Activated CD4-positive, alpha-beta T cell treated with anti-CD3 and anti-CD28 coated beads, Interleukin-2, amount 10 ng/mL, durations not matched to agents 7 days and 5 days (primary cell): ENCODE measurements around the gene NECAB2. TPM values are rescaled to one million over a fixed set of nuclear protein-coding genes. Genes with fewer than 3 reads are reported as not detected.

Experiments used
- CTCF ChIA-PET: fragments of 350-600 bp; sonication (Branson Sonifier 250); formaldehyde crosslinking; loops from one replicate; lab custom pipeline; 2021; ENCODE audit warnings: antibody characterized with exemption; lab: Charles Lee
- POLR2A ChIA-PET: fragments of 350-600 bp; sonication (Branson Sonifier 250); formaldehyde crosslinking; loops from one replicate; lab custom pipeline; 2021; ENCODE audit warnings: antibody characterized with exemption; lab: Charles Lee
- DNase-seq: peaks from one replicate; pipeline ENCODE4 v3.0.0-alpha.2; 2020
- H3K27ac Mint-ChIP-seq: one replicate; pipeline ENCODE4 v1.8.0; 2021; ENCODE audit warnings: mild to moderate bottlenecking, moderate library complexity, mixed read lengths
- H3K27me3 Mint-ChIP-seq: one replicate; pipeline ENCODE4 v1.8.0; 2021; ENCODE audit warnings: mixed read lengths
- H3K36me3 Mint-ChIP-seq: one replicate; pipeline ENCODE4 v1.8.0; 2021; ENCODE audit warnings: low read depth, mixed read lengths
- H3K4me1 Mint-ChIP-seq: one replicate; pipeline ENCODE4 v1.8.0; 2021; ENCODE audit warnings: mixed read lengths
- H3K4me3 Mint-ChIP-seq: one replicate; pipeline ENCODE4 v1.8.0; 2021; ENCODE audit warnings: mild to moderate bottlenecking, moderate library complexity, mixed read lengths
- H3K9me3 Mint-ChIP-seq: one replicate; pipeline ENCODE4 v1.8.0; 2021; ENCODE audit warnings: mixed read lengths
- total RNA-seq, 2 experiments: library from RNA; stranded (reverse); gene quantifications; one replicate each; pipeline ENCODE4 v1.2.3, GENCODE V29; 2021

Gene NECAB2
- total RNA-seq, 2 experiments from 2014 or later = not detected

GRCh38 chr16:84036131-84036530 lies 68.1 kb downstream of the NECAB2 start:
- POLR2A ChIA-PET = no interaction called here
- H3K27me3 Mint-ChIP-seq = peaks cover 3% of the 10 kb centered on the region
- no peak for DNase-seq
- H3K4me3 Mint-ChIP-seq = no peak overlapping the region
- no peaks in the 10 kb centered on the region for H3K4me1 Mint-ChIP-seq
- no peak overlapping the region for H3K27ac Mint-ChIP-seq
- peaks cover 7% of the 10 kb centered on the region for H3K9me3 Mint-ChIP-seq
- peaks cover 3% of the 10 kb centered on the region for H3K36me3 Mint-ChIP-seq
- CTCF ChIA-PET = no interaction called here

GRCh38 chr16:84036982-84037425 lies 69.0 kb downstream of the NECAB2 start:
- Mint-ChIP-seq H3K27ac (no peak overlapping the region), H3K36me3 (peaks cover 3% of the 10 kb centered on the region), H3K27me3 (peaks cover 3% of the 10 kb centered on the region), H3K4me3 (no peak overlapping the region), H3K4me1 (no peaks in the 10 kb centered on the region), H3K9me3 (peaks cover 7% of the 10 kb centered on the region)
- CTCF ChIA-PET = interaction anchor here (0.6 to 1.2 kb wide), 3 partner anchors 9 to 82 kb away, joined by 3 to 6 read pairs (median 3); no protein-coding TSS in a partner anchor
- POLR2A ChIA-PET = no interaction called here
- no peak for DNase-seq

- H3K36me3 Mint-ChIP-seq = peaks cover 3% of the 10 kb centered on the region
- no peak overlapping the region for H3K27ac Mint-ChIP-seq
- ChIA-PET CTCF (no interaction called here), POLR2A (no interaction called here)
- H3K4me3 Mint-ChIP-seq = no peak overlapping the region
- H3K27me3 Mint-ChIP-seq = peaks cover 7% of the 10 kb centered on the region
- H3K9me3 Mint-ChIP-seq = peaks cover 7% of the 10 kb centered on the region
- H3K4me1 Mint-ChIP-seq = no peaks in the 10 kb centered on the region
- no peak for DNase-seq
Observed at GRCh38 chr16:84038469-84038868, 70.4 kb downstream of the NECAB2 start.

GRCh38 chr16:84039696-84040095 lies 71.7 kb downstream of the NECAB2 start:
- DNase-seq = no peak
- Mint-ChIP-seq H3K36me3 (peaks cover 3% of the 10 kb centered on the region), H3K9me3 (peaks cover 7% of the 10 kb centered on the region), H3K27me3 (peaks cover 18% of the 10 kb centered on the region), H3K4me1 (no peaks in the 10 kb centered on the region), H3K27ac (no peak overlapping the region), H3K4me3 (no peak overlapping the region)
- POLR2A ChIA-PET = no interaction called here
- CTCF ChIA-PET = no interaction called here

- peaks cover 18% of the 10 kb centered on the region for H3K27me3 Mint-ChIP-seq
- ChIA-PET CTCF (no interaction called here), POLR2A (no interaction called here)
- no peak overlapping the region for H3K4me3 Mint-ChIP-seq
- H3K9me3 Mint-ChIP-seq = peaks cover 7% of the 10 kb centered on the region
- DNase-seq = no peak
- no peak overlapping the region for H3K27ac Mint-ChIP-seq
- H3K36me3 Mint-ChIP-seq = peaks cover 3% of the 10 kb centered on the region
- no peaks in the 10 kb centered on the region for H3K4me1 Mint-ChIP-seq
Observed at GRCh38 chr16:84040226-84040822, 72.3 kb downstream of the NECAB2 start.

GRCh38 chr16:84040823-84041820 lies 73.1 kb downstream of the NECAB2 start:
- CTCF ChIA-PET = no interaction called here

GRCh38 chr16:84041881-84042280 lies 73.8 kb downstream of the NECAB2 start:
- ChIA-PET POLR2A (no interaction called here), CTCF (no interaction called here)
- DNase-seq = no peak
- H3K4me3 Mint-ChIP-seq = no peak overlapping the region
- peaks cover 15% of the 10 kb centered on the region for H3K27me3 Mint-ChIP-seq
- no peaks in the 10 kb centered on the region for H3K36me3 Mint-ChIP-seq
- H3K27ac Mint-ChIP-seq = no peak overlapping the region
- H3K9me3 Mint-ChIP-seq = no peaks in the 10 kb centered on the region
- no peaks in the 10 kb centered on the region for H3K4me1 Mint-ChIP-seq

More at GRCh38 chr16:84040823-84041820, 73.1 kb downstream of the NECAB2 start:
- Mint-ChIP-seq H3K9me3 (peaks cover 3% of the 10 kb centered on the region), H3K27me3 (peaks cover 15% of the 10 kb centered on the region), H3K4me1 (no peaks in the 10 kb centered on the region), H3K27ac (no peak overlapping the region), H3K36me3 (no peaks in the 10 kb centered on the region), H3K4me3 (no peak overlapping the region)
- POLR2A ChIA-PET = no interaction called here
- DNase-seq = no peak

- POLR2A ChIA-PET = no interaction called here
- Mint-ChIP-seq H3K4me1 (no peaks in the 10 kb centered on the region), H3K27ac (no peak within 1 kb of the TSS), H3K36me3 (no peaks in the 10 kb centered on the region), H3K9me3 (no peaks in the 10 kb centered on the region), H3K27me3 (peaks cover 15% of the 10 kb centered on the region), H3K4me3 (no peak within 1 kb of the TSS)
- DNase-seq = no peak
- CTCF ChIA-PET = no interaction called here
Observed at GRCh38 chr16:84042308-84042878, 74.3 kb downstream of the NECAB2 start, which contains the start of gene SLC38A8. Gene SLC38A8, minus strand, starts transcription at chr16:84042795. Its CDS starts 638 bp downstream, at chr16:84042157.

- H3K27ac Mint-ChIP-seq = no peak overlapping the region
- H3K9me3 Mint-ChIP-seq = no peaks in the 10 kb centered on the region
- peaks cover 15% of the 10 kb centered on the region for H3K27me3 Mint-ChIP-seq
- H3K4me3 Mint-ChIP-seq = no peak overlapping the region
- H3K36me3 Mint-ChIP-seq = no peaks in the 10 kb centered on the region
- ChIA-PET CTCF (no interaction called here), POLR2A (no interaction called here)
- no peak for DNase-seq
- H3K4me1 Mint-ChIP-seq = no peaks in the 10 kb centered on the region
Observed at GRCh38 chr16:84042879-84043485, 74.9 kb downstream of the NECAB2 start.

GRCh38 chr16:84043486-84044117 lies 75.6 kb downstream of the NECAB2 start:
- no peak overlapping the region for H3K27ac Mint-ChIP-seq
- H3K4me3 Mint-ChIP-seq = no peak overlapping the region
- no peaks in the 10 kb centered on the region for H3K36me3 Mint-ChIP-seq
- no peak for DNase-seq
- ChIA-PET CTCF (no interaction called here), POLR2A (no interaction called here)
- H3K9me3 Mint-ChIP-seq = no peaks in the 10 kb centered on the region
- no peaks in the 10 kb centered on the region for H3K4me1 Mint-ChIP-seq
- peaks cover 15% of the 10 kb centered on the region for H3K27me3 Mint-ChIP-seq

GRCh38 chr16:84044118-84044488 lies 76.1 kb downstream of the NECAB2 start:
- ChIA-PET POLR2A (no interaction called here), CTCF (interaction anchor here (0.8 kb wide), 1 partner anchor 13 kb away, joined by 4 read pairs; no protein-coding TSS in a partner anchor)
- DNase-seq = no peak

More at GRCh38 chr16:84044118-84044488, 76.1 kb downstream of the NECAB2 start:
- Mint-ChIP-seq H3K36me3 (no peaks in the 10 kb centered on the region), H3K9me3 (no peaks in the 10 kb centered on the region), H3K4me1 (no peaks in the 10 kb centered on the region), H3K4me3 (no peak overlapping the region), H3K27ac (no peak overlapping the region), H3K27me3 (peaks cover 15% of the 10 kb centered on the region)
